ENCODE results near the gene TDRKH. TPM values are rescaled to one million over a fixed set of nuclear protein-coding genes. Genes with fewer than 3 reads are reported as not detected.
"Not testable (repeated sequence)": the region's sequence is repeated elsewhere in the genome, so short reads cannot be mapped to it uniquely, and the experiment has no call there.

Gene TDRKH
- total RNA-seq, 1 experiment from 2014 or later = 6.2 TPM

DNA sequence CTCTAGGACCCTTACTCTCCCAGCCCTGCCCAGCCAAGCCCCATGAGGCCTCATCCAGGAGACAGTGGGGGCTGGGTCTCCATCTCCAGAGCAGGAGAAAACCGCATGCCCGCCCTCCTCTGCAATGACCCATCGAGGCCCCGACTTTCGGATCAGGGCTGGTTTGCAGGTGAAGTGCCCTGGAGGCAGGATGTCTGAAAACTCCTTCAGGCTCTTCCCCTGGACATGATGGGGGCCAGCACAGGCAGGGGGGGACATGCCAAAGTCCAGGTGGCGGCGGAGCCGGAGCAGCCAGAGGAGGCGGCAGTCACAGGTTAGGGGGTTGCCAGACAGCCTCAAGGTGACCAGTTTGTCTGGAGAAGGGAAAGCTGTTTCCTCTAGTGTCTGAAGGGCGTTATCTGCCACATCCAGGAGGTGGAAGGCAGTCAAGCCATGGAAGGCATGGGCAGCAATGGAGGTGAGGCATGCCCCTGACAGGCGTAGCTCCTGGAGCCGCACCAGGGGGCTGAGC lies 11.1 kb upstream of the TDRKH start:
- Histone ChIP-seq H3K9me3 (replicated peaks) (no peaks in the 10 kb centered on the region), H3K27me3 (peaks cover 20% of the 10 kb centered on the region; the same call in 1 of the 2 replicates), H3K36me3 (no peaks in the 10 kb centered on the region), H3K4me1 (no peaks in the 10 kb centered on the region), H3K27ac (no peak overlapping the region), H3K4me3 (no peak overlapping the region)
- DNase-seq = no peak

DNA sequence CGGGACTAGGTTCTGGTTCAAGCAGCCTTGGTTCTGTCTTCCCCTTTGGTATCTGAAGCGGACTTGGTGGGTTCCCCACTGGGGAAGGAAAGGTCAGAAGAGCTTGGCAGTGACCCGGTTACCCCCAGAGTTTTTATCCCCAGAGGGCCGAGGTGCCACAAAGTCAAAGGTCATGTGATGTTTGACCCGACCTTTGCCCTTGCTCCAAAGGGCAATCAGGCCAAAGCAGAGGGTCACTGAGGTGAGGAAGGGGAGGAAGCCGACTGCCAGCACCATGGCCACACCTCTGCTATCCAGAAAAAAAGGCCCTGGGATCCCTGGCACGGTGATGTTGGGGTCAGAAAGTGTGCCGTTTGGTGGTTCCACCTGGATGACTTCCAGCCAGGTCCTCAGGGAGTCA lies 10.5 kb upstream of the TDRKH start:
- Histone ChIP-seq H3K9me3 (replicated peaks) (no peaks in the 10 kb centered on the region), H3K27ac (no peak overlapping the region), H3K27me3 (peaks cover 20% of the 10 kb centered on the region; the same call in 1 of the 2 replicates), H3K4me3 (no peak overlapping the region), H3K36me3 (no peaks in the 10 kb centered on the region), H3K4me1 (no peaks in the 10 kb centered on the region)
- DNase-seq = no peak

DNA sequence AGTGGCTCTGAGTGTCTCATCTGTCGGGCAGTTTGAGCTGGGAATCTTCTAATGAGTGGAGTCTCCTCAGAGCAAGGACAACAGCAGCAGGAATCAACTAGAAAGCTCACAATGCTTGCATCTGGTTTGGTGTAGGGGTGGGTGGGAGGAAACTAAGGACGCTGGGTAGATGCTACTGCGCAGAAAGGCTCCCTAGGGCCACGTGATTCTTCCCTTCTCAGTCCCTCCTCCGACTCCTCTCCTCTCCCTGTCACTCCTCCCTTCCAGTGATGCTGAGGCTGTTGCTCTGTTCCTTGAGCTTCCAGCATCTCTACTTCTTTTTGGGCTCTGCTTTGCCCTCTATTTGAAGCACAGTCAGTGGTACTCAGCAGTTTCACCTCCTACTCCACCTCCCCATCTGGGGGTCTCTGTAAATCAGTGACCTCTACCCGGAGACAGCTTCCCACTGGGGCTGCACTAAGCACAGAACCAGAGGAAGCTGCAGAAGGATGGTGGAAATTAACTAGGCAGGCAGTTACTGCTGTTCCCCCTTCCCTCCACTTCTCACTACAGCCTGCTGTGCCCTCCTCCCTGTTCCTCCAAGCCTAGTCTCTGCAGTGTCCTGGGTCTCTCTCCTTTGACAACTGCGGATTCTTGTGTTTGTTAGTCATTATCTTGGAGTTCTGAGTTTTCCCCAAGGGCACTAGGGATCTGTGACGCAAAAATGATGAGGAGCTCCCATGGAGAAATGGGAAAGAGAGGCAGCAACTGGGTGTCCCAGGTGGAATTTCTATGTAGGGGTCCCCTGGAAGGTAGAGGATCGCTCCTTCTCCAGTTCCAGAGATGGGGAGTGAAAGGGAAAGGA lies 9.1 kb upstream of the TDRKH start:
- Histone ChIP-seq H3K36me3 (no peaks in the 10 kb centered on the region), H3K9me3 (replicated peaks) (no peaks in the 10 kb centered on the region), H3K27me3 (peaks cover 20% of the 10 kb centered on the region; the same call in 1 of the 2 replicates), H3K27ac (no peak overlapping the region), H3K4me1 (no peaks in the 10 kb centered on the region), H3K4me3 (no peak overlapping the region)
- no peak for DNase-seq

DNA sequence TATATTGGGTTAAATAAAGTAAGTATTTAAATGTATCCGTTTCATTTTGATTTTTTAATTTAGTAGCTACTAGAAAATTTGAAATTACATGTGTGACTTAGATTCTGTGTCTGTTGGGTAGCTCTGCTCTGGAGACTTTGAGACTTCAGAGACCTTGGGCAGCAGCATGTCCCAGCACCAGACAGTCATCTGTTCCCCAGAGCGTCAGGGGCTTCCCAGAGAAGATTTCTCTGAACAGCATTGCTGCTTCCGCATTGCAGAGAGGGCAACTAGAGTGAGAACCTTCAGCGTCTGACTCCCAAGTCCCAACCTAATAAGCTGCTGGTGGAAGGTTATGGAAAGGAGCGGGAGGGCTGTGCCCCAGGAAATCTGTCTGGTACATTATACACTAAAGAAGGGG lies 8.3 kb upstream of the TDRKH start:
- Histone ChIP-seq H3K4me1 (no peaks in the 10 kb centered on the region), H3K27me3 (peaks cover 20% of the 10 kb centered on the region; the same call in 1 of the 2 replicates), H3K27ac (no peak overlapping the region), H3K36me3 (no peaks in the 10 kb centered on the region), H3K9me3 (replicated peaks) (no peaks in the 10 kb centered on the region), H3K4me3 (no peak overlapping the region)
- no peak for DNase-seq

DNA sequence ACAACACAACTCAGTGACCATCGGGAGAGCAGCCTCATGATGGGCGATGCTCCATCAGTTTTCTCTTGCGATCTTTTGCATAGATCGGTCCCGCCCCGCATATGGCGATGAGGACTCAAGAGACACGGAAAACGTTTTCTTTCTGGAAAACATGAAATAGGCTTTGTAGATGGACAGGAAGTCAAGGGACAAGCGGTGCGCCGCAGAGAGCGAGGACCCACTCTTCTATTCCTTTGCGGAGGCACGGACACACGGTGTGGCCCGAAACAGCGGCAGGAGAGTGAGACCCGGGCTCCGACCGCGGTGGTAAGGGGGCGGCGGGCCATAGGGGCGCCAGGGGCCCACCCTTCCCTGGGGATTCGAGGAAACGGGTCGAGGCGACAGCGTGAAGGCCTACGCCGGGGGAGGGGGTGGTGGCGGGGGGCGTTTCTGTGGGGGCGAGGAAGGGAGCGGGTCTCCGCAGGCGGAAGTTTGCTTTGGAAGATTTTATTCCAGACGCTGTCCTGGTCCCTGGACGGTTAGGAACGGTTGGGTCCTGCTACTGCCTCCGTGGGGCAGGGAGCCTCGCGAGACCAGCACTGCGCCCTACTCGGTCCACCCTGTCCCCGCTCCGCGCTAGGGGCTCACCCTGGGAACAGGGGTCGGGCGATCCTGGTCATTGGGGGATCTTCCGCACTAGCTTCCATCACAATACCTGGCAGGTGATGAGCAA lies 796 bp upstream of the TDRKH start:
- Histone ChIP-seq H3K4me1 (no peaks in the 10 kb centered on the region), H3K36me3 (no peaks in the 10 kb centered on the region), H3K27me3 (no peaks in the 10 kb centered on the region), H3K27ac (no peak overlapping the region), H3K4me3 (peak overlapping the region; percentile 58), H3K9me3 (replicated peaks) (no peaks in the 10 kb centered on the region)
- DNase-seq = peak; percentile 16 to 20

DNA sequence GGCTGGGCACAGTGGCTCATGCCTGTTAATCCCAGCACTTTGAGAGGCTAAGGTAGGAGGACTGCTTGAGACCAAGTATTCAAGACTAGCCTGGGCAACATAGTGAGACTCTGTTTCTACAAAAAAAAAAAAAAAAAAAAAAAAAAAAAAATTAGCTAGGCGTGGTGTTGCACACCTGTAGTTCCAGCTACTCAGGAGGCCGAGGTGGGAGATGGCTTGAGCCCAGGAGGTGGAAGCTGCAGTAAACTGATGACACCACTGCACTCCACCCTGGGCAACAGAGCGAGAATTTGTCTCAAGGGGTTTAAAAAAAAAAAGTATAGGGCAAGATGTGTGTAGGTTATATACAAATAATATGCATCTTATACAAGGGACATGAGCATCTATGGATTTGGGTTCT lies 2.6 kb downstream of the TDRKH start:
- Histone ChIP-seq H3K27ac (no peak overlapping the region), H3K27me3 (no peaks in the 10 kb centered on the region), H3K4me1 (no peaks in the 10 kb centered on the region), H3K4me3 (no peak overlapping the region), H3K36me3 (no peaks in the 10 kb centered on the region), H3K9me3 (replicated peaks) (no peaks in the 10 kb centered on the region)
- no peak for DNase-seq

DNA sequence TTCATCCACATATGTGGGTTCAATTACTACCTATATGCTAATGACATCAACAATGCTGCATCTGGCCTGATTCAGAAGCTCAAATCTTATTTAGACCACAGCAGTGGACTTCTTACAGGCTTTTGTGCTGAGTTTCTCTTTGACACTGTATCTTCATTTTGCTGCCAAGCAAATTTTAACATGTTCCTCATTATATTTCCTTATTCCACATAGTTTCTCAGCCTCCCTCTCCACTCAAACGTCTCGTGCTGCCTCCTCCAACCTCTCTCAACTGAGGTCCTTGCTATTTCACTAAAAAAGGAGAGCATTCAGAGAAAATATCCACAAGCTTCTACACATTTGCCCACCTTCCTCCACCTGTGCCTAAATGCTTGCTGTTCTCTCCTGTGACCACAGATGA lies 6.5 kb downstream of the TDRKH start:
- no peak overlapping the region for H3K27ac ChIP-seq
- no peaks in the 10 kb centered on the region for H3K9me3 ChIP-seq (replicated peaks)
- no peaks in the 10 kb centered on the region for H3K36me3 ChIP-seq
- DNase-seq = no peak
- no peak overlapping the region for H3K4me3 ChIP-seq
- H3K27me3 ChIP-seq = no peaks in the 10 kb centered on the region
- H3K4me1 ChIP-seq = no peaks in the 10 kb centered on the region

DNA sequence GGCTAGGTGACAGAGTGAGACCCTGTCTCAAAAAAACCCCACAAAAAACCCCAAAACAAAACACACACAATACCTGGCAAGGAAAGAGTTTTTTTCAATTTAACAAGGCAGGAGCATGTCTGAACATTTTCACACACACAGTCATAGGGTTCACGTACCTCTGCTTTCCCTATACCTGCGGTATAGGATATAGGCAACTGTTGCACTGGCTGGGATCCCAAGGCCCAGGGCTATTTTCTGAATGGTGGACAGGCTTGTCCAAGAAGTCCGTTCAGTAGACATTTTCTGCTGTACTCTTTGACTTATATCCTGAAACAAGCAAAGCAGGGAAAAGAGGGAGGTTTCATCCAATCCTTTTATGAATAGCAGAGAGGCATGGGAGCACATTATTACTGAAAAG lies 7.6 kb downstream of the TDRKH start:
- Histone ChIP-seq H3K4me1 (no peaks in the 10 kb centered on the region), H3K27me3 (no peaks in the 10 kb centered on the region), H3K36me3 (no peaks in the 10 kb centered on the region), H3K9me3 (replicated peaks) (no peaks in the 10 kb centered on the region), H3K27ac (no peak overlapping the region), H3K4me3 (no peak overlapping the region)
- no peak for DNase-seq

DNA sequence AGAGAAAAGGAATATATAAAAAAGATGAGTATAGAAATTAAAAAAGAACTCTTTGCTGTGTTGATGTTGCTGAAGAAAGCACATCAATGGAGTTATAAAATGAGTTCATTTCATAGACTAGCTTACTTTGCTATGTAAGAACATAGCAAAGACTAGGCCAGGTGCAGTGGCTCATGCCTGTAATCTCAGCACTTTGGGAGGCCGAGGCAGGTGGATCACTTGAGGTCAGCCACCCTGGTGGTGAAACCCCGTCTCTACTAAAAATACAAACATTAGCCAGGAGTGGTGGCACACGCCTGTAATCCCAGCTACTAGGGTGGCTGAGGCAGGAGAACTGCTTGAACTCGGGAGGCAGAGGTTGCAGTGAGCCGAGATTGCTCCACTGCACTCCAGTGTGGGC lies 8.3 kb downstream of the TDRKH start:
- H3K27ac ChIP-seq, H3K27me3 ChIP-seq: not testable (repeated sequence)

DNA sequence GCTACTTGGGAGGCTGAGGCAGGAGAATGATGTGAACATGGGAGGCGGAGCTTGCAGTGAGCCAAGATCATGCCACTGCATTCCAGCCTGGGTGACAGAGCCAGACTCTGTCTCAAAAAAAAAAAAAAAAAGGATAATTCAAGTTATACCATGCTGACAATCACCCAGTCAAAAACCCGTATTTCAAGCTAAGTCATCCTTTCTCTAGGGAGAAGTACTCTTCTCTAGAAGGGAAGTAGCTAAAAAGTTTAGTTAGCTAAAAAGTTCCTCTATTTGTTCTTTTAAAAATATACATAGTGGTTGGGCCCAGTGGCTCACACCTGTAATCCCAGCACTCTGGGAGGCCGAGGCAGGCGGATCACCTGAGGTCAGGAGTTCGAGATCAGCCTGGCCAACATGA lies 9.6 kb downstream of the TDRKH start:
- DNase-seq; H3K27me3 ChIP-seq; H3K9me3 ChIP-seq (replicated peaks); H3K4me3 ChIP-seq; H3K36me3 ChIP-seq; H3K4me1 ChIP-seq; H3K27ac ChIP-seq: not testable (repeated sequence)

More for the DNA sequence above, 8.3 kb downstream of the TDRKH start:
- not testable (repeated sequence) for H3K36me3 ChIP-seq; H3K9me3 ChIP-seq (replicated peaks); H3K4me3 ChIP-seq; DNase-seq; H3K4me1 ChIP-seq

DNA sequence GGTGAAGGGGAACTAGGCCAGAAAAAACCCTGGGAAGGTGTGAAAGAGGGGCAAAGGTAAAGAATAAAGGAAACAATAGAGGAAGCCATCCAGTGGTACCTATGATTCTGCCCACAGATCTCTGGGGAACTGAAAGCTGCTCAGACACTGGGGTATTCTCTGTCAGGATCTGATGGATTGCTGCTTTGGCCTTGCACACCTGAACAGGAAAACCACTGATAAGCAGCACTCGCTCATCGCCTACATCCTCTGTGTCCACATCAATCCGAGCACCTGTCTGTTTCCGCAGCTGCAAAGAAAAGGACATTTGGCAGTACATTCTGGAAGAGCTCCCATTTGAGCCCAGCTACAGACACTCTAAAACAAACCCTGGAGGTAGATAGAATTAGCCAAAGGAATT lies 10.4 kb downstream of the TDRKH start:
- DNase-seq = no peak
- Histone ChIP-seq H3K27me3 (no peaks in the 10 kb centered on the region), H3K4me3 (no peak overlapping the region), H3K9me3 (replicated peaks) (no peaks in the 10 kb centered on the region), H3K36me3 (no peaks in the 10 kb centered on the region), H3K4me1 (no peaks in the 10 kb centered on the region), H3K27ac (no peak overlapping the region)

DNA sequence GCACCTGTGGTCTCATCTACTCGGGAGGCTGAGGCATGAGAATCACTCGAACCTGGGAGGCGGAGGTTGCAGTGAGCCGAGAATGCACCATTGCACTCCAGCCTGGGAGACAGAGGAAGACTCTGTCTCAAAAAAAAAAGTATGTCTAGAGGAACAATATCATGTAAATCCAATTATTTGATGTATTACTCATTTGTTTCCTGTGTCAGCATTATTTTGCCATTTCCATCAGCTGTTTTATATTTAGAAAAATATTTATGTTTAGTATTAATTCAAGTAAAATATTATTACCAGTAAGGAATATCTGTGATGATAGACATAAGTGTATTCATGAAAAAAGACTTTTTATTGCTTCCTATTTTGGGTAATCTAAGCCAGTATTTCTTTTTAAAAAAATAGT lies 13.0 kb downstream of the TDRKH start:
- DNase-seq = no peak
- Histone ChIP-seq H3K4me3 (no peak overlapping the region), H3K27me3 (no peaks in the 10 kb centered on the region), H3K27ac (no peak overlapping the region), H3K36me3 (no peaks in the 10 kb centered on the region), H3K4me1 (no peaks in the 10 kb centered on the region), H3K9me3 (replicated peaks) (no peaks in the 10 kb centered on the region)

DNA sequence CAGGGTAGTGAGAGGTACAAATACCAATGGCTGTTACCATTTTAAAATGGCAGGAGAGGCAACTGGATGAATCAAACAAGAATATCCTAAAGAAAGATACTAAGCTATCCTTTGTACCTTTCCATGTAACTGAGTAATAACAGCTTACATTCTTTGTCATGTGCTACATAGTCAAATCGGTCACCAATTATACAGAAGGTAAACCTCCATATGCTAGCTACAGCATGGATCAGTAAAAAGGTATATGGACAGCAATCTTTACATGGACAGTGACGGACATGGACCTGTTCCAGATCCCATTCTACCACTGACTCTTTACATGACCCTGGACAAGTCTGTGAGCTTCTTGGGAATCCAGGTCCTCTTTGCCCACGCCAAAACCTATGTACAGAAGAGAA lies 13.6 kb downstream of the TDRKH start:
- no peak for DNase-seq
- H3K4me3 ChIP-seq = no peak overlapping the region
- no peaks in the 10 kb centered on the region for H3K9me3 ChIP-seq (replicated peaks)
- no peak overlapping the region for H3K27ac ChIP-seq
- no peaks in the 10 kb centered on the region for H3K27me3 ChIP-seq
- H3K36me3 ChIP-seq = no peaks in the 10 kb centered on the region
- H3K4me1 ChIP-seq = no peaks in the 10 kb centered on the region

DNA sequence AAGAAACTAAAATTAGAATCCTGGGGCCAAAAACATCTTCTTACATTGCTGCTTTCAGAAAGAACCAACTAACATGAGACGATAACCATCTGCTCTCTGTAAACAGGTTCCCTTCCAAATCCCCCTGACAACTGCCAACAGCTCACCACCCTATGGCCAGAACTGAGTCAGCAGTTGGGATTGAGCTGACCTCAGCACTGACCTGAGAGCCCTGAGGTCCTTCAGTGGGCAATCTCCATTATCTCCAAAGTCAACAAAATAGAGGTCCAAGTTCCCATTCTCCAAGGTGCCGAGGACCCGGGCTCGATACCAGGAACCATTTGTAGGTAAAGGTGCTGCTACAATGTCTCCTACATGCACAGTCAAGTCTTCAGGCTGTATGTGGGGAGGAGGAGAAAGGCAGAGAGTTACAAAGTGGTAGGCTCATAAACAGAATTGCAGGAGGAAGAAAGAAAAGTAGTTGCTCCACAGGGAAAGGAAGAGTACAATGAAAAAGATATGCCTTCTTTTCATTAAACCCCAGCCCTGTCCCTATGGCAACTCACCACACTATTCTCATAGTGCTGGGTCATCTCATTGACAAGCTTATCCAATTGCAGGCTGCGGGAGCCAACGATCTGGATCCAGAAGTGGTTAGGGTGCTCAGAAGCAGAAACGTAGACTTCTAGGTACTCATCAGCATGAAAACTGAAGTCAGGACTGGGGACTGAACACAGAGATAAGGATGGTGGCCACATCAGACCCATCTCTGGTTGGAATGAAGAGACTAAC lies 14.2 kb downstream of the TDRKH start:
- Histone ChIP-seq H3K36me3 (no peaks in the 10 kb centered on the region), H3K27me3 (no peaks in the 10 kb centered on the region), H3K4me3 (no peak overlapping the region), H3K9me3 (replicated peaks) (no peaks in the 10 kb centered on the region), H3K4me1 (no peaks in the 10 kb centered on the region), H3K27ac (no peak overlapping the region)
- DNase-seq = no peak
